ENCODE results near the gene CFAP299. TPM values are rescaled to one million over a fixed set of nuclear protein-coding genes. Genes with fewer than 3 reads are reported as not detected.
A peak's percentile ranks its signal among the peaks of the same experiment; 100 is the strongest.

CFAP299 gene
- total and polyA plus RNA-seq, 2 of the 13 experiments (the other 11 are each of a cell fraction or from before 2014, with no cell fraction given), result not detected

- DNase-seq (ENCODE audit: low spot score), result no peak
- no peaks in the 10 kb centered on the region for H3K27me3 ChIP-seq (ENCODE audit: control insufficient read depth in 1 of 2, insufficient read depth in 2 of 2, low read length in 2 of 2)
- no peak overlapping the region for H3K9ac ChIP-seq (ENCODE audit: insufficient read depth, low read depth, low read length)
- no peaks in the 10 kb centered on the region for H3K36me3 ChIP-seq (replicated peaks in 1 of 2; ENCODE audit: control insufficient read depth in 1 of 2, insufficient read depth in 2 of 2, low read length in 2 of 2)
- no peak overlapping the region for H2AFZ ChIP-seq (ENCODE audit: low read length)
- no peak for TF ChIP-seq ETS1 (CRISPR knock-in tag; IDR thresholded peaks at IDR 0.05)
- no peak for TF ChIP-seq TARDBP (CRISPR knock-in tag; IDR thresholded peaks at IDR 0.05)
- no peak for TF ChIP-seq FOXA3 (CRISPR knock-in tag; IDR thresholded peaks at IDR 0.05)
- H3K79me2 ChIP-seq (ENCODE audit: insufficient read depth, low read length), result no peaks in the 10 kb centered on the region
- peak; percentile 86 for ATAC-seq
- CTCF ChIA-PET (ENCODE audit: low intra/inter-chr PET ratio, low total read pairs), result no interaction called here
- no peaks in the 10 kb centered on the region for H3K9me3 ChIP-seq (ENCODE audit: low read length)
- POLR2A ChIA-PET, result no interaction called here
- H3K4me1 ChIP-seq (ENCODE audit: insufficient read depth, low read length), result no peaks in the 10 kb centered on the region
- H3K4me2 ChIP-seq (ENCODE audit: low read depth, low read length), result no peak overlapping the region
- H4K20me1 ChIP-seq (ENCODE audit: insufficient read depth, low read length), result no peaks in the 10 kb centered on the region
- no peak for FAIRE-seq
- 2% methylated on average over 2 of the region's 2 CpGs for WGBS (ENCODE audit: low lambda C conversion rate)
- no peak overlapping the region for H3K4me3 ChIP-seq (replicated peaks in 1 of 3; ENCODE audit: insufficient read depth in 1 of 3, low read depth in 2 of 3, low read length in 3 of 3)
- intact Hi-C loops (cut with micrococcal nuclease; ENCODE audit: unreplicated experiment) (no loop called here), in situ Hi-C loops (cut with HindIII; ENCODE audit: extremely low pct_ligation_motif_present, low pct_unique_long_range_greater_than_20kb) (no loop called here)
- H3K27ac ChIP-seq (ENCODE audit: extremely low read length, insufficient read depth, low read length), result no peak overlapping the region
- BruUV-seq (replicated peaks), result no TSS peak
Measured at GRCh38 chr4:80592950-80593349, 257.4 kb downstream of the CFAP299 start.

DNA sequence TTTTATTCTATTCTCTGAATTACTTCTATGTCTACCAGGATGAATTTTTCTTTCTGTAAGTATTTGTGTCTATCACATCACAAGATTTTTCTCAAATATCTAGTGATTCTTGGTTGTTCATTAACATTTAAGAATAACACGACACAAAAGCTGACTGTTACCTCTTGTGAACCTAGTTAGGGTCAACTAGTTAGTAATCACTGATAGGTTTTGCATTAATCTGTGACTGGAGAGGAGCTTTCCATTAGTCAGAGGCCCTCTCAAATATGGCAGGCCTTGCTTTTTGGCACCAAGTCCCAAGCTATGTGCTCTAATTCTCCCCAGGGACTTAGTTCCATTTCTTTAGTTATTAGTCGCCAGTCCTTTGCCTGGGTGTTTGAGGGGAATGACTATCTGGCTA, 259.2 kb downstream of the CFAP299 start:
- no peak overlapping the region for H3K4me2 ChIP-seq (ENCODE audit: low read depth, low read length)
- ChIA-PET POLR2A (no interaction called here), CTCF (ENCODE audit: low intra/inter-chr PET ratio, low total read pairs) (no interaction called here)
- no TSS peak for BruUV-seq (replicated peaks)
- H3K27ac ChIP-seq (ENCODE audit: extremely low read length, insufficient read depth, low read length), result no peak overlapping the region
- no peak for ATAC-seq
- H3K4me3 ChIP-seq (replicated peaks in 1 of 3; ENCODE audit: insufficient read depth in 1 of 3, low read depth in 2 of 3, low read length in 3 of 3), result no peak overlapping the region
- H3K79me2 ChIP-seq (ENCODE audit: insufficient read depth, low read length), result no peaks in the 10 kb centered on the region
- in situ Hi-C loops (cut with HindIII; ENCODE audit: extremely low pct_ligation_motif_present, low pct_unique_long_range_greater_than_20kb), result no loop called here
- H3K4me1 ChIP-seq (ENCODE audit: insufficient read depth, low read length), result no peaks in the 10 kb centered on the region
- H3K9me3 ChIP-seq (ENCODE audit: low read length), result no peaks in the 10 kb centered on the region
- TF ChIP-seq KDM5A (IDR thresholded peaks at IDR 0.05; ENCODE audit: borderline replicate concordance, low read length), result no peak
- no peak for TF ChIP-seq ISL2 (CRISPR knock-in tag; IDR thresholded peaks at IDR 0.05)
- no peak for TF ChIP-seq ZNF772 (CRISPR knock-in tag; IDR thresholded peaks at IDR 0.05)
- intact Hi-C loops (cut with micrococcal nuclease; ENCODE audit: unreplicated experiment), result no loop called here
- H3K27me3 ChIP-seq (ENCODE audit: control insufficient read depth in 1 of 2, insufficient read depth in 2 of 2, low read length in 2 of 2), result no peaks in the 10 kb centered on the region
- H3K9ac ChIP-seq (ENCODE audit: insufficient read depth, low read depth, low read length), result no peak overlapping the region
- FAIRE-seq, result no peak
- 0% methylated on average over 2 of the region's 2 CpGs for WGBS (ENCODE audit: low lambda C conversion rate)
- H3K36me3 ChIP-seq (replicated peaks in 1 of 2; ENCODE audit: control insufficient read depth in 1 of 2, insufficient read depth in 2 of 2, low read length in 2 of 2), result no peaks in the 10 kb centered on the region
- H2AFZ ChIP-seq (ENCODE audit: low read length), result no peak overlapping the region
- no peak for DNase-seq (ENCODE audit: low spot score)
- no peaks in the 10 kb centered on the region for H4K20me1 ChIP-seq (ENCODE audit: insufficient read depth, low read length)

Measured in HepG2 (cell line).